VCaP (cell line): Measurements from ENCODE around the gene RAD51B.
"Not testable (repeated sequence)": the region's sequence is repeated elsewhere in the genome, so short reads cannot be mapped to it uniquely, and the experiment has no call there.

Experiments
- H3K27ac ChIP-seq: fragments of 450-650 bp; 2 replicates; pipeline ENCODE4 v1.5.1; 2017
- CTCF ChIP-seq: fragments of 450-650 bp; conservative IDR thresholded peaks from 2 replicates; pipeline ENCODE4 v1.5.1; 2017; ENCODE audit warnings: mild to moderate bottlenecking, moderate library complexity

RAD51B gene

GRCh38 chr14:67987606-67988005 is 168.0 kb downstream of the RAD51B start:
- no peak overlapping the region for H3K27ac ChIP-seq
- no peak for TF ChIP-seq CTCF

- H3K27ac ChIP-seq: not testable (repeated sequence)
These were observed 168.6 kb downstream of the RAD51B start for GRCh38 chr14:67988210-67988609.

GRCh38 chr14:67990576-67990975 is 171.0 kb downstream of the RAD51B start:
- H3K27ac ChIP-seq: no peak overlapping the region
- no peak for TF ChIP-seq CTCF

GRCh38 chr14:67994531-67994930 is 175.0 kb downstream of the RAD51B start:
- no peak overlapping the region for H3K27ac ChIP-seq
- no peak for TF ChIP-seq CTCF

GRCh38 chr14:67996235-67996634 is 176.7 kb downstream of the RAD51B start:
- no peak for TF ChIP-seq CTCF
- H3K27ac ChIP-seq: no peak overlapping the region

GRCh38 chr14:67998834-67999233 is 179.3 kb downstream of the RAD51B start:
- H3K27ac ChIP-seq: no peak overlapping the region
- TF ChIP-seq CTCF: no peak

GRCh38 chr14:67999290-67999689 is 179.7 kb downstream of the RAD51B start:
- H3K27ac ChIP-seq: no peak overlapping the region
- no peak for TF ChIP-seq CTCF

GRCh38 chr14:67999705-68000384 is 180.3 kb downstream of the RAD51B start:
- TF ChIP-seq CTCF: no peak
- no peak overlapping the region for H3K27ac ChIP-seq
